Left lobe of liver (tissue), 2 donors: ENCODE results near the gene EHBP1. TPM values are rescaled to one million over a fixed set of nuclear protein-coding genes. Genes with fewer than 3 reads are reported as not detected.
A peak's percentile ranks its signal among the peaks of the same experiment; 100 is the strongest.

ENCODE experiments used
- ATAC-seq: fragments of 200-7000 bp; cut with Tn5 transposase; one replicate; pipeline ENCODE4 v1.9.1; 2020; ENCODE audit warnings: mild to moderate bottlenecking, moderate library complexity
- DNase-seq: peaks from one replicate; pipeline ENCODE4 v3.0.0-alpha.2; 2020; ENCODE audit warnings: low spot score
- total RNA-seq: library from RNA; stranded (reverse); gene quantifications from one replicate; pipeline ENCODE4 v1.2.1, GENCODE V29; 2021
- donor health status: DM: no; HTN: no; CAD: no; lungs with moderate emphysema.
- donor health status: DM: no; HTN: yes; CAD: no.

The EHBP1 gene
- total RNA-seq, 1 donor from 2014 or later = 50.0 TPM

DNA sequence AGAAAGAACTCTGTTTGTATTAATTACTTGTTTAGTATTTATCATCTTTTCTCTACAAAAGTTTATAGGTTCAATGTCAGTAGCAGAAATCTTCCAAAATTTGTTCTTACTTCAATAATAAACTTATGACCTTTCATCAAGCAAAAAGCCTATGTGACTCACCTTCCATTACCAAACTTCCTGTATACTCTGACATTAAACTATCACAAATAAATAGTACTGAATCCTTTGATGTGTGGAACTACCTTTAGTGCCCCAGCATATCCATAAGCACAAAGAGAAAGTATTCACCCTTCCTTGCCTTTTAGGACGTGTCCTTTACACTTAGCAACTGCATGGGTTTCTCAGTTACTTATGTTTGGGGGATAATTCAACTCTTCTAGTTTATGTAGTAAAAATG, 166.0 kb downstream of the EHBP1 start:
- DNase-seq = no peak

DNA sequence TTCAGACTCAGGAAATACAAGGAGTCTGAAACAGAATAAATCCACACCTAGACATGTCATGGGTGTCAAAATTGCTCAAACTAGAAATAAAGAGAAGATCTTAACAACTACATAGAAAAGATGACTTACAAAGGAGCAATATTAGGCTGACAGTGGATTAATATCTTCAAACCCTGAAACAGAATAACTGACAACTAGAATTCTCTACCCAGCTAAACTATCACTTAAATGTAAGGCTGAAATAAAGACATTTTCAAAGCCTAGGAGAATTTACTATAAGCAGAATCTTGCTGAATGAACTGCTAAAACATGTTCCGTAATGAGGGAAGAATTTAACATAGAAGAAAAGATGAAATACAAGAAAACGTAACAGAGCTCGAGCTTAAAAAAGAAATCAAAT, 168.1 kb downstream of the EHBP1 start:
- no peak for ATAC-seq
- no peak for DNase-seq

More for the DNA sequence above, 166.0 kb downstream of the EHBP1 start:
- ATAC-seq = no peak

DNA sequence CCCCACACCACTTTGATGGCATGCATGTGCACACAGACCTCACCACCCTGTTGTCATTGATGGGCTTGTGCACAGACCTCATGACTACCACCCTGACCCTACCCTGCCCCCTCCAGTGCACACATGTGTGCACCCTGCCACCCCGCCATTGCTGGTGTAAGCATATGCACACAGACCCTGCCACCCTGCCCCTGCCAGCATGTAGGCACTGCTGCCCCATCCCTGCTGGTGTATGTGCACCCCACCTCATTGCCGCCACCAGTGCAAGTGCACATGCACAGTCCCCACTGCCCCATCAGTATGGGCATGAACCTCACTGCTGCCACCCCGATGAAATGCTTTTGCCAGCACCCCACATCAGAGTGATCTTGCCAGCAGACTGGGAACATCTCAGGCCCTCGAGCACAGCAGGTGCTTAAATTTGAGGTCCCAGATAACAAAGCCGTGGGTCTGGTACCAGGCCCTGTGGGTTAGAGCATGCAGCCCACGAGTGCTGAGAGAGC, 169.4 kb downstream of the EHBP1 start:
- ATAC-seq = no peak
- DNase-seq = no peak

DNA sequence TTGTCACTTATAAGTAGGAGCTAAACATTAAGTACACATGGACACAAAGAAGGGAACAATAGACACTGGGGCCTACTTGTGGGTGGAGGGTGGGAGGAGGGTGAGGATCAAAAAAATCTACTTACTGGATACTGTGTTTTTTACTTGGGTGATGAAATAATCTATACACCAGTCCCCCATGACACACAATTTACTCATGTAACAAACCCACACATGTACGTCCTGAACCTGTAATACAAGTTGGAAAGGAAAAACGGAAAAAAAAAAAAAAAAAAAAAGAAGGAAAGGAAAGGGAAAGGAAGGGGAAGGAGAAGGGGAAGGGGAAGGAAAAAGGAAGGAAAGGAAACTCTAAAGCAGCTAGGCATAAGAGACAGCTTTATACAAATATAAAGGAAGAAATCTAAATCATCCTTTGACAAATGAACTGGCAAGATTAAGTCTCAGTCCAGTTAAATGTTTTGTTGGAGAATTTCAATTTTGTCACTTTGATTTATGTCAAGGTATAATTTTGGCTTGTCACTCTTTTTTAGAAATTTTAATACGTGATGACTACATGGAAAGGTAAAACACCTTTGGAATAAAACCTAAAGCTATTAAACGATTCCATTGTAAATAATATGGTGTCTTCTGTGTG, 175.8 kb downstream of the EHBP1 start:
- DNase-seq = no peak
- ATAC-seq = no peak

DNA sequence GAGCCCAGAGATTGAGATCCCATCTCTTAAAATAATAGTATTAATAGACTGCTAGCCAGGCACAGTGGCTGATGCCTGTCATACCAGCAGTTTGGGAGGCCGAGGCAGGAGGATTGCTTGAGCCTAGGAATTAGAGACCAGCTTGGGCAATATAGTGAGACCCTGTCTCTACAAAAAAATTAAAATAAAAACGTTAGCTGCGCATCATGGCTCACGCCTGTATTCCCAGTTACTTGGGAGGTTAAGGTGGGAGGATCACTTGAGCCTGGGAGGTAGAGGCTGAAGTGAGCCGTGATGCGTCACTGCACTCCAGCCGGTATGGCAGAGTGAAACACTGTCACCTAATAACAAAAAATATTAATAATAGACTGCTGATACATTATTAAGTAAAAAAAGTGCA, 178.1 kb downstream of the EHBP1 start:
- DNase-seq = no peak
- ATAC-seq = no peak

DNA sequence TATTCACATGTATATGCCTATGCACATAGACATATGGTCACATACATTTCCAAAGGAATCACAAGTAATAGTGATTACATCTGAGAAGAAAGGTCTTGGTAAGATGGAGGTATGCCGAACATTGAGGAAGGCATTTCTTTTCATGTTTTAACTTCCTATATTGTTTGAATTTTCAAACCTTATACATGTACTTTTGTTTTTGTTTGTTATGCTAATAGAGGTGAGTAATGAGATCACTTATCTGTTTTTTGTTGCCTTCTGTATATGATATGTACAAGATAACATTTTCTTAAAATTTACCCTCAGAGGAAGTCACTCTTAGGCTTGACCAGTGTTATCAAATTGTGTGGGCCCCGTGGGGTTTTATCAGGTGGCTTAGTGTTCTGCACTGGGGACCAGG, 178.6 kb downstream of the EHBP1 start:
- ATAC-seq (no peak), DNase-seq (no peak)

DNA sequence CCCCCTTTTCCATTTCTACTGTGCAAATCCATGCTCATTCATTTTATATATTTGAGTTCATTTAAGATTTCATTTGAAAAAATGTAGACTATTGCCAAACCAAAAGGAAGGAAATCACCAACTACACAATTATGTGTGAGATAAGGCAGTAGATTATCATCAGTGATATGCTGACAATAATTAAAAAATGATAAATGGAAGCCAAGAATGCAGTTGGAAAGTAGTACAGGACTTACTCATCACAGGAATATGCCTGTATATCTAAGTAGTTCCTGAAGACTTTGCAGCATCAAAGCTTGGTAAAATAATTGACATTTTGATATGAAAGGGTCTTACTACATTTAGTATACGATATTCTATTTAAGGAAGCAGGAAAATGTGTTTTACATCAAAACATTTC, 179.0 kb downstream of the EHBP1 start:
- no peak for ATAC-seq
- no peak for DNase-seq

DNA sequence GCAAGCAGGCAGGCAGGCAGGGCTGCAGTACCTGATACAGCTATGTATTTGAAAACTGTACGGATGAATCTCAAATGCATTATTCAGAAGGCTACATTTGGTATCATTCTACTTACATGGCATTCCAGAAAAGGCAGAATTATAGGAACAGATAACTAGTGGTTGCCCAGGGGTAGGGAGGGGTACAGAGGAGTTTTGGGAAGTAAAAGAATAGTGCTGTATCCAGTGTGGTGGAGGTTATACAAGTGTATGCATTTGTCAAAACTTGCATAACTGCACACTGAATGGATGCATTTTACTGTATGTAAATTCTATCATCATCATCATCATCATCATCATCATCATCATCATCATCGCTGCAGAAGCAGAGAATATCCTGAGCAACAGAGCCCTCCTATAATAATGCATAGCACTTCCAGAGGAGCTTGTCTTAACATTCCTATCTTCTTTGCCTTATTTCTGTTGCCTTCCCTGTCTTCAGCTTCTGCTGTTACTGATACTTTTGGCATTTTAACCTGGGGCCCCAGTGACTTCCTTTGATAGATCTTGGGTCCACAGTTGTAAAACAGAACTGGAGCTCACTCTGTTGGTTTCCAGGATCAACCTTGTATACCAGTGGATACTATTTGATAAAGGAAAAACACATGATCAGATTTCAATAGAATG, 189.6 kb downstream of the EHBP1 start:
- ATAC-seq (peak; percentile 19), DNase-seq (no peak)

DNA sequence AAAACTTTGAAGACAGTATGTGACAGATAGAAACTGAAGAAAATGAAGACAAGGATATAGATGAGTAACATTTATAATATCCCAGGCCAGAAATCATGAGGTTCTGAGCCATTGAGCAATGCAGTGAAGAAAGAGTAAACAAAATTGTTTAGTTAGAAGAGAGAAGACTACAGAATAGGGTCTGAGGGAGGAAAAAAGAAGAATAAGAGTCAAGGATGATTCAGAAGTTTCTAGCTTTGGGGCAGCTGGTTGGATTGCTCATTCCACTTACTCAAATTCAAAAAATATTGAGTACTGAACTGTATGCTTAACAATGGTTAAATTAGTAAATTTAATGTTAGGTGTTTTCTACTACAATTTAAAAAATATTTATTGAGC, 190.1 kb downstream of the EHBP1 start:
- DNase-seq (no peak), ATAC-seq (peak; percentile 70)

DNA sequence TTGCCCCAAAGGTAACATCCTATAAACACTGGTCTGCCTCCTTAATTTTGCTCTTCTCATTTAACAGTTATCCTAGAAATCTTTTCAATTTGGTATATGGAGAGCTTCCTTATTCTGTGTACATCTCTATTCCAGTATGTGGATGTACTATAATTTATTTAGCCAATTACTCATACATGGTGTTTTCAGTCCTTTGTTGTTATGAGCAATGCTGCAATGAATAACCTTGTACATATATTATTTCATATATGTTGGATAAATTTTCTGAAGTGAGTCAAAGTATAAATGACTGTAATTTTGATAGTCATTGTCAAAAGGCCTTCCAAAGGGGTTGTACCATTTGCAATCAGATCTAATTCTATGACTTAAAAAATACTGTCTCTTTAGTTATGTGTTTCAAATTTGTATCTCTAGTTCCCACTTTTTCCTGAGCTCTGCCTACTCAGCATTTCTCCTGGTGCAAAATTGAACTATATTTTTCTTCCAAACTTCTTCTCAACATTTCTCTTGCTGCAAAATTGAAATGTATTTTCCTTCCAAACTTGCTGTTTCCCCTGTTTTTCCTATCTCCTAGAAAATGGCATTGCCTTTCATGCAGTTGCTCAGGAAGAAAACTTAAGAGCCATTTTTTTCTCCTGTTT, 191.8 kb downstream of the EHBP1 start:
- no peak for ATAC-seq
- DNase-seq = no peak

DNA sequence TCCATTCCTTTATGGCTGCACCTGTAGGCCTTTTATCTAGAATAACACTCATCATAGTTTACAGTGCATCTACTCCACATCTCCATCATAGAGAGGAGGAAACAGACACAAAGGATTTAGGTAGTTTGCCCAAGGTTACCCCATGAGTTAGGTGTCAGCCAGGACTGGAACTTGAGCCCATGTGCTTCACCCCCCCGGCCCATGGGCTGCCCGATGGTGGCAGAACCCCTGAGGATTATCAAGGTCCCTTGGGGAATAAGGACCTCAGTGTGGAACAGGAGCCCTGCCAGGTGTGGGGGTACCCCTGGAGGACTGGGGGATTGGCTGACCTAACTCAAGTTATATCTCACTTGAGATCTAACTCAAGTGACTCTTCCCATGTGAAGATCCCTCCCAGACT, 198.8 kb downstream of the EHBP1 start:
- no peak for DNase-seq

DNA sequence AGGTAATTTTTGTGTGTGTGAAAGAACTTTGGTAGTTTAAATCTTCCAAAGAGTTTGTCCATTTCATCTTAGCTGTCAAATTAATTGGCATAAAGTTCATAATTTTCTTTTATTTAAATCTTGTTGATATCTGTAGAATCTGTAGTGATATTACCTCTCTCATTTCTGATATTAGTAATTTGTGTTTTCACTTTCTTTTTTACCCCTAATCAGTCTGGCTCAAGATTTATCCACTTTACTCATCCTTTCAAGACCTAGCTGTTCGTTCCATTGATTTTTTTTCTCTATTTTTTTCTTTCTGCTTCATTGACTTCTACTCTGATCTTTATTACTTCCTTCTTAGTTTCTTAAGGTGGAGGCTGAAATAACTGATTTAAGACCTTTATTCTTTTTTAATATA, 202.6 kb downstream of the EHBP1 start:
- no peak for ATAC-seq

More for the DNA sequence above, 198.8 kb downstream of the EHBP1 start:
- ATAC-seq = no peak

DNA sequence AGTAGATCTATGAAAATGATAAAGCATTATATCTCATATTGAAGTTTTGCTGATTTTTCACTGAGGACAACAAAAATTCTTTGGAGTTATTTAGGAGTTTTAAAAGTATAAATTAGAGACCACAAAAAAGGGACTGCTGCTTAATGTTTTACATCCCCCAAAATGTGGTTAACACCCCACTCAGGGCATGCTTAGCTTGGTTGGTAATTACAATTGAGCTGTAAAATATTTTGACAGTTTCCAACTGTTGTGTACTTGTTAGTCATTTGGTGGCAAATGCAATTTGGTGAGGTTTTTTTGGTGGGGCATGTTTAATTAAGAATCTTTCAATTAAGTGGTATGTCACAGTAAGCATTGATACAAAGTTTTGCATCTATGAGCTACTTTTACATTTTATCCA, 207.8 kb downstream of the EHBP1 start:
- no peak for ATAC-seq

More for the DNA sequence above, 202.6 kb downstream of the EHBP1 start:
- DNase-seq = no peak

DNA sequence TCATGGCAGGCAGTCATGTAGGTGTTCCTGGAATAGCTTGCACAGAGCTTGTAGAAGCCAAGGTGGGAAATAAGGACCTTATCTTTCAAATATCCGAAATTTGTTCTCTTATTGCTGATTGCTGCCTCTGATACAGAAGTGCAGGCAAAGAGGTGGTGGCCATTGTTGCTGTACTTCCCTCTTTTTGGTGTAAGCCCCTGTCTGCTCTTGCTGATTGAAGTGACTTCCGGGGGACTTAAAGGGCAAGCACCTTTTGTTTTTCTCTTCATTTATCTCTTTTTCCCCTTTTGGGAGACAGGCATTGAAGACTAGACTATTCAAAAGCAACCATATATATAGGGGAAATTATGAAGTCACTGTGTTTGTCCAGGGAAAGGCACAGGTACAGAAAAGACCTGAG, 213.5 kb downstream of the EHBP1 start:
- ATAC-seq (no peak), DNase-seq (no peak)

More for the DNA sequence above, 207.8 kb downstream of the EHBP1 start:
- DNase-seq = no peak

DNA sequence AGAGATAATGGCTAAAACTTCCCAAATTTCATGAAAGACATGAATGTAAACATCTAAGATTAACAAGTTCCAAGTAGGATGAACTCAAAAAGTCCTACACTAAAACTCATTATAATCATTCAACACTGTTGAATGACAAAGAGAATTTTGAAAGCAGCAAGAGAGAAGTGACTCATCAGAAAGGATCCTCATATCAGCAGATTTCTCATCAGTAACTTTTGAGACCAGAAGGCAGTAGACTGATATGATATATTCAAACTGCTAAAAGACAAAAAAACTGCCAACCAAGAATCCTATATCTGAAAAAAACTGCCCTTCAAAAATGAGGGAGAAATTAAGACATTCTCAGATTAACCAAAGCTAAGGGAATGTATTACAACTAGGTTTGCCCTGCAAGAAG, 214.6 kb downstream of the EHBP1 start:
- ATAC-seq = no peak

DNA sequence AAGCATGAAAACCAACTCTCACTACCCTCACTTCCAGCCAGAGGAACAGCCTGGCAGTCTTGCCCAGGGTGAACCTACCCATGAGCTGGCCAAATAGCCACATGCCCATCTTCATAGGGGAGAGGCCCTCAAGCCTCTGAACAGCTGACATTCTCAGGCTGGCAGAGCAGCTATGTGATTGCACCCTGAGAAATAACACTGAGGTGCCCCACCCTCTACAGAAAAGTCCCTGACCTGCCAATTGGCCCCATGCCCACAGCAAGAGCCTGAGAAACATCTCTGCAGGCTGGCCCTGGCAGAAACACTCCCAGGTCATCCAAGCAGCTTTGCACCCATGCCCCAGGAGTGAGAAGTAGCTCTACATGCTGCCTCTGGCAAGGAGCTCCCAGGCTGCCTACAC, 217.7 kb downstream of the EHBP1 start:
- peak; percentile 61 for ATAC-seq
- DNase-seq = no peak

More for the DNA sequence above, 214.6 kb downstream of the EHBP1 start:
- no peak for DNase-seq

DNA sequence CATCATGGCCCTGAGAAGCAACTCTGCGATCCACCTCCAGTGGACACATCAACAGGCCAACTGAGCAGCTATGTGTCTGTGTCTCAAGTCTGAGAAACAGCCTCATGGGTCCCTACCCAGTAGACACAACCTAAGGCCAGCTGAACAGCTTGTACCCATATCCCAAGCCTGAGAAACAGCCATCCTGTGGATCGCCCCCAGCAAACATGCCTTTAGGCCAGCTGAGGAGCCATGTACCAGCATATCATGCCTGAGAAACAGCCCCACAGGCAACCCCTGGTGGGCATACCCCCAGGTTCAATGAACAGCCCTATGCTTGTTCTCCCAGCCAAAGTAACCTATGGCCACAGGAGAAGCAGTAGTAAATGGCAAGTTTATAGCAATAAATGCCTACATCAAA, 218.4 kb downstream of the EHBP1 start:
- no peak for DNase-seq
- no peak for ATAC-seq

DNA sequence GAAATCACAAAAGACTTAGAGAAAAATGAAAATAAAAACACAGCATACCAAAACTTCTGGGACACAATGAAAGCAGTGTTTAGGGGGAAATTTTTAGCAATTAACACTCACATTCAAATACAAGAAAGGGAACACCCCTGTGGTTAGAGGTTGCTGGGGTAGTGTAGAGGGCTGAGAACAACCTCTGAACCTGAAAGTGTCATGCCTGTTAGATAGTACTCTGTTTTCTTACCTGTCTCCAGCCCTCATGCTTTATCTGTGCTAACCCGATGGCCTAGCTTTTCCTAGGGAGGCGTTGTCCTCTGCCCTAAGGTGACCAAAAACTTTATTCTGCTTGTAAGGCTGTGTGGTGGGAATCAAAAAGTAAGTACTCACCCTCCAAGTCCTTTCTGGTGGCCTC, 222.5 kb downstream of the EHBP1 start:
- ATAC-seq = no peak
- no peak for DNase-seq

DNA sequence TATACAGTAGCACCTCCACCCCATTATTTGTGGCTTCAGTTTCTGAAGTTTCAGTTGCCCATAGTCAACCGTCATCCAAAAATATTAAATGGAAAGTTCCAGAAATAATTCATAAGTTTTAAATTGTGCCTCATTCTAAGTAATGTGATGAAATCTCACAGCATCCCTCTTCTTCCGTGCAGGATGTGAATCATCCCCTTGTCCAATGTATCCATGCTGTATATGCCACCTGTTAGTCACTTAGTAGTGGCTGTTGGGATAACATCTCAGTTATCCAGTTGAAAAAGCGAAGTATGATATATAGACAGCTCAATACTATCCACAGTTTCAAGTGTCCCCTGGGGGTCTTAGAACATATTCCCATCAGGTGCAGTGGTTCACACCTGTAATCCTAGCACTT, 226.0 kb downstream of the EHBP1 start:
- DNase-seq (no peak), ATAC-seq (no peak)

DNA sequence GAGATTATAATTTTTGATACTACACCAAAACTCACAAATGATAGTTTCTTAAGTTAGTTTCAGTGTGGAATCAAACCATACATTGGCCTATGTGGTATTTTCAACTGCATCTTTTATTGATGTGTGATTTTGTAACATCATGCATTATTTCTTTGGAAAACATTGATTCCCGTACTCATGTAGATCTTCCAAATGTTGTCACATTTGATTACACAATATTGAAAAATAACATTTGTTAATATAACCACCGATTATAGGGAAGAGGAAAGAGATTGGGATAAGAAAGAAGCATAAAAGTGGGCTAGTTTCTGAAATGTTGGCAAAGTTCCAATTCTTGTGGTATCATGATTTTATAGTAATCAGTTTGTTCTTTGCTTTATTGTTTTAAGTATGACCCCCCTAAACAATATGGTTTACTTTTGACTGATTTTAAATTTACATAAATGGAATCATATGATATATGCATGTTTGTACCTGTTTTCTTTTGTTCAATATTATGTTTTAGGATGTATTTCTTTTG, 227.9 kb downstream of the EHBP1 start:
- DNase-seq (no peak), ATAC-seq (no peak)

DNA sequence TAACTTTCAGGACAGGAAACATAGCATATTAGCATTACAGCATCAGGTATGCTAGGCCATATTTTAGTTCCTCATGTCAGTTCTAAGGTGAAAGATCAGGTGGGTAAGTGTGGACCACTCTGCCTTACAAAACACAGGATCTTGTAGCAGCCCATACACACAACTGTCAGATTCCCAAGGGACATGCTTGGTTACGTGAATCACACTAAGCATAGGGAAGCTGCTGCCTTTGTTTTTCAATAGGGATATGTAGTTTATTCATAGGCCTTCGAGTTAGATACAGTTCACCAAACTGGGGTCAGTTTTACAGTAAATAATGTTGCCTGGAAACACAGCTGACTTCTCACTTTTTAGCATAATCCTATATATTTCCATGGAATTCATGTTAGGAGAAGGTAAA, 229.0 kb downstream of the EHBP1 start:
- ATAC-seq (no peak), DNase-seq (no peak)

DNA sequence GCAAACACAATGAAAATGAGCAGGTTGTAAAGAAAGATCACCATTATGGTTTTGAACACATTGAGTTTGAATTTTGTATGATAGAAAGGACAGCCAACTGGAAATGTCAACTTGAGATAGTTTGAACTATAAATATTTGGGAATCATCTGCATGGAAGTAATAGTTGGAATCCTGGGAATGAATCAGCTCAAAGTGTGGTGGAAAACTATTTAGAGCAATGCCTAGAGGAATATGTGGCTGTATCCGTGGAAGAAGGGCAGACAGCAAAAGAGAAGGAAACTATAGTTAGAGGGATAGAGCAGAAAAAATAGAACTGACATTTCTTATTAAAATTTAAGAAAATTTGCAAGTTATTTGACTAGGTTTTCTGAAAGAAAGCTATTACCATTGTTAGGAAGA, 232.6 kb downstream of the EHBP1 start:
- ATAC-seq (no peak), DNase-seq (no peak)
